IMR-90 (cell line): ENCODE results near the gene VAMP3. TPM values are rescaled to one million over a fixed set of nuclear protein-coding genes. Genes with fewer than 3 reads are reported as not detected.

Experiments used
- ATAC-seq: fragments of 200-7000 bp; cut with Tn5 transposase; 2 replicates; pipeline ENCODE4 v1.9.1; 2020; ENCODE audit warnings: low read depth, mild to moderate bottlenecking, moderate library complexity
- BruUV-seq: library from RNA; stranded (reverse); fragments of 400-500 nt; replicated peaks from 2 replicates; lab custom pipeline; 2021; lab: Mats Ljungman, UMichigan
- CTCF ChIA-PET: fragments of 300-600 bp; formaldehyde crosslinking; extraction: SDS; loops from one replicate; lab custom pipeline; 2021; ENCODE audit warnings: antibody characterized with exemption; lab: Yijun Ruan, JAX
- POLR2A ChIA-PET: fragments of 300-600 bp; sonication (Branson Sonifier 250); formaldehyde crosslinking; loops from one replicate; lab custom pipeline; 2022; ENCODE audit warnings: antibody characterized with exemption; ENCODE audit not compliant: unreplicated experiment; lab: Charles Lee
- DNase-seq: peaks from one replicate; pipeline ENCODE4 v3.0.0; 2013
- H2AFZ ChIP-seq: replicated peaks from 2 replicates; pipeline ENCODE3; 2013; ENCODE audit warnings: low read length, mild to moderate bottlenecking; ENCODE audit not compliant: poor library complexity
- H2AK5ac ChIP-seq: 2 replicates; pipeline ENCODE4 v1.6.1; 2013; ENCODE audit warnings: low read depth, low read length, inconsistent platforms
- H2AK9ac ChIP-seq: replicated peaks from 2 replicates; pipeline ENCODE3; 2013; ENCODE audit warnings: mild to moderate bottlenecking, low read depth, low read length, moderate library complexity; ENCODE audit not compliant: poor library complexity
- H2BK120ac ChIP-seq: 2 replicates; pipeline ENCODE4 v1.6.1; 2013; ENCODE audit warnings: low read depth, low read length, inconsistent platforms
- H2BK15ac ChIP-seq: 3 replicates; pipeline ENCODE4 v1.6.1; 2013; ENCODE audit warnings: low read depth, low read length, inconsistent platforms
- H2BK20ac ChIP-seq: 2 replicates; pipeline ENCODE4 v1.6.1; 2013; ENCODE audit warnings: low read depth, mild to moderate bottlenecking, inconsistent platforms, low read length, moderate library complexity
- H2BK5ac ChIP-seq: 2 replicates; pipeline ENCODE4 v1.6.1; 2013; ENCODE audit warnings: mild to moderate bottlenecking, low read depth, low read length, inconsistent platforms; ENCODE audit not compliant: poor library complexity, severe bottlenecking
- H3K14ac ChIP-seq: replicated peaks from 2 replicates; pipeline ENCODE4 v1.6.1; 2013; ENCODE audit warnings: low read depth, low read length, inconsistent platforms
- H3K18ac ChIP-seq: 2 replicates; pipeline ENCODE4 v1.6.1; 2013; ENCODE audit warnings: low read depth, low read length, control low read depth
- H3K23ac ChIP-seq: 2 replicates; pipeline ENCODE4 v1.6.1; 2013; ENCODE audit warnings: low read depth, low read length, inconsistent platforms
- H3K27ac ChIP-seq: 2 replicates; pipeline ENCODE4 v1.5.1; 2013; ENCODE audit warnings: mild to moderate bottlenecking, control low read depth, low read length; ENCODE audit not compliant: insufficient read depth
- H3K27me3 ChIP-seq: 2 replicates; pipeline ENCODE4 v1.6.1; 2013; ENCODE audit warnings: low read length; ENCODE audit not compliant: control insufficient read depth, insufficient read depth
- H3K36me3 ChIP-seq: 2 replicates; pipeline ENCODE4 v1.6.1; 2013; ENCODE audit warnings: low read length, mixed read lengths; ENCODE audit not compliant: control insufficient read depth, insufficient read depth
- H3K4ac ChIP-seq: 2 replicates; pipeline ENCODE4 v1.6.1; 2013; ENCODE audit warnings: low read depth, low read length, inconsistent platforms
- H3K4me1 ChIP-seq: 2 replicates; pipeline ENCODE4 v1.6.1; 2013; ENCODE audit warnings: low read length, mixed read lengths; ENCODE audit not compliant: control insufficient read depth, insufficient read depth
- H3K4me2 ChIP-seq: 2 replicates; pipeline ENCODE4 v1.6.1; 2013; ENCODE audit warnings: low read depth, mild to moderate bottlenecking, control low read depth, low read length, moderate library complexity
- H3K4me3 ChIP-seq: 2 replicates; pipeline ENCODE4 v1.5.1; 2013; ENCODE audit warnings: low read depth, mild to moderate bottlenecking, control low read depth, low read length, moderate library complexity; ENCODE audit not compliant: insufficient read depth
- H3K56ac ChIP-seq: 2 replicates; pipeline ENCODE4 v1.6.1; 2013; ENCODE audit warnings: low read length, inconsistent platforms; ENCODE audit not compliant: insufficient read depth; ENCODE audit errors: extremely low read depth
- H3K79me1 ChIP-seq, 2 experiments: 2 replicates each; pipeline ENCODE4 v1.6.1; 2013; ENCODE audit warnings: low read length in 2 of 2, inconsistent platforms in 1 of 2, low read depth in 1 of 2
- H3K9ac ChIP-seq: 2 replicates; pipeline ENCODE4 v1.6.1; 2013; ENCODE audit warnings: low read depth, low read length, control low read depth
- H3K9me1 ChIP-seq: 2 replicates; pipeline ENCODE4 v1.6.1; 2013; ENCODE audit warnings: low read length, inconsistent platforms; ENCODE audit not compliant: insufficient read depth
- H3K9me3 ChIP-seq: 2 replicates; pipeline ENCODE4 v1.6.1; 2013; ENCODE audit warnings: low read length; ENCODE audit not compliant: control insufficient read depth, insufficient read depth
- H4K20me1 ChIP-seq: 2 replicates; pipeline ENCODE4 v1.6.1; 2013; ENCODE audit warnings: low read length, inconsistent platforms; ENCODE audit not compliant: insufficient read depth
- H4K5ac ChIP-seq: 2 replicates; pipeline ENCODE4 v1.6.1; 2013; ENCODE audit warnings: mild to moderate bottlenecking, low read depth, low read length, control low read depth
- H4K8ac ChIP-seq, 2 experiments: 2 replicates each; pipeline ENCODE4 v1.6.1; 2013; ENCODE audit warnings: low read depth in 2 of 2, low read length in 2 of 2, control low read depth in 1 of 2, inconsistent platforms in 1 of 2
- H4K91ac ChIP-seq: 2 replicates; pipeline ENCODE4 v1.6.1; 2013; ENCODE audit warnings: low read depth, low read length, inconsistent platforms; ENCODE audit not compliant: insufficient read depth
- BHLHE40 ChIP-seq: fragments of 150-350 bp; IDR thresholded peaks from 2 replicates; pipeline ENCODE4 v1.6.1; 2016; ENCODE audit warnings: mild to moderate bottlenecking, low read depth, low read length
- MAFK ChIP-seq: IDR thresholded peaks from 2 replicates; pipeline ENCODE4 v1.6.1; 2012; ENCODE audit warnings: low read depth, low read length, improper control_type of control experiment
- MAZ ChIP-seq: IDR thresholded peaks from 2 replicates; pipeline ENCODE4 v1.6.1; 2012; ENCODE audit warnings: low read depth, mild to moderate bottlenecking, low read length, improper control_type of control experiment, moderate library complexity, borderline replicate concordance
- NFE2L2 ChIP-seq: fragments of 150-350 bp; IDR thresholded peaks from 2 replicates; pipeline ENCODE4 v1.6.1; 2016; ENCODE audit warnings: low read depth, mild to moderate bottlenecking, low read length
- RCOR1 ChIP-seq: IDR thresholded peaks from 2 replicates; pipeline ENCODE4 v1.6.1; 2012; ENCODE audit warnings: mild to moderate bottlenecking, low read length, improper control_type of control experiment; ENCODE audit not compliant: insufficient replicate concordance
- RFX5 ChIP-seq: IDR thresholded peaks from 2 replicates; pipeline ENCODE4 v1.8.0; 2012; ENCODE audit warnings: low read depth, mild to moderate bottlenecking, low read length, moderate library complexity
- WGBS, 2 experiments: methylation state at CpG; one replicate each; pipeline versions ENCODE4 v1.1.5 to v1.1.7; 2013; ENCODE audit warnings: missing lambda C conversion rate in 2 of 2; ENCODE audit not compliant: insufficient read length in 1 of 2; ENCODE audit errors: extremely low coverage in 2 of 2; 5-methylcytosine and 5-hydroxymethylcytosine counted together
- dilution Hi-C: fragments of 300-500 bp; cut with HindIII; formaldehyde crosslinking; loops from one replicate; pipeline ENCODE4 v1.14.3; 2018; ENCODE audit warnings: low sequenced_read_pairs; ENCODE audit not compliant: unreplicated experiment
- in situ Hi-C: fragments of 300-500 bp; cut with MboI; formaldehyde crosslinking; loops from 3 replicates; pipeline ENCODE4 v1.14.3; 2019; ENCODE audit warnings: low sequenced_read_pairs, inconsistent platforms, mixed read lengths
- intact Hi-C: fragments of 100-400 bp; cut with micrococcal nuclease; formaldehyde crosslinking; loops from 2 replicates; pipeline ENCODE4 v1.10.0; 2022
- polyA plus RNA-seq, 3 experiments: library from polyadenylated mRNA; depleted of rRNA; stranded (reverse); fragments of >200 nt; gene quantifications; 2 replicates each; pipeline ENCODE4 v1.2.3, GENCODE V29; 2012; ENCODE audit warnings: low replicate concordance in 1 of 3
- total RNA-seq: library from RNA; depleted of rRNA; stranded (reverse); fragments of >200 nt; gene quantifications from 2 replicates; pipeline ENCODE4 v1.2.3, GENCODE V29; 2012

VAMP3 gene
- total and polyA plus RNA-seq, 2 of the 4 experiments (the other 2 are of a cell fraction) = 99.1 to 354 TPM

DNA sequence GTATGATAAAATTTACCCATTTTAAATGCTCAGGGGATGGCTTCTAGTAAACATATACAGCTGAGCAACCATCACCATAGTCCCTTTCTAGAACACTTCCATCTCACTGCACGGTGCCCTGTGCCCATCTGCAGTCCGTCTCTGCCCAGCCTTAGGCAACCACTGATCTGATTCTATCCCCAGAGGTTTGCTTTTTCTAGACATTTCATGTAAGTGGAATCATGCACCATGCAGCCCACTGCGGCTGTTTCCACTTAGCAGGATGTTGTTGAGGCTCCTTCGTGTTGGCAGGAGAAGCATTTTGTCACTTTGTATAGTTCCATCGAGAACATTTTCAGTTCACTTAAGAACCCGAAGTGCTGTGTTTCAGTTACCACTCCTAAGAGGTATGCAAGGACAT, 27.8 kb upstream of the VAMP3 start:
- no TSS peak for BruUV-seq
- in situ Hi-C loops = no loop called here
- H3K4ac ChIP-seq = no peak overlapping the region
- no peak overlapping the region for H2AK9ac ChIP-seq
- H2BK120ac ChIP-seq = no peak overlapping the region
- no peak overlapping the region for H2AK5ac ChIP-seq
- TF ChIP-seq RCOR1 = no peak
- no peak for TF ChIP-seq MAZ
- TF ChIP-seq RFX5 = no peak
- TF ChIP-seq BHLHE40 = no peak
- TF ChIP-seq MAFK = no peak
- no peak for TF ChIP-seq NFE2L2
- ATAC-seq (no peak), DNase-seq (no peak)
- H3K4me2 ChIP-seq = no peak overlapping the region
- no peak overlapping the region for H3K14ac ChIP-seq
- H3K36me3 ChIP-seq = no peaks in the 10 kb centered on the region
- H4K20me1 ChIP-seq = no peaks in the 10 kb centered on the region
- no peak overlapping the region for H3K56ac ChIP-seq
- H4K5ac ChIP-seq = no peak overlapping the region
- H3K9me3 ChIP-seq = no peaks in the 10 kb centered on the region
- no peak overlapping the region for H2AFZ ChIP-seq
- no peaks in the 10 kb centered on the region for H3K4me1 ChIP-seq
- H2BK15ac ChIP-seq = no peak overlapping the region
- H3K9ac ChIP-seq = no peak overlapping the region
- no peak overlapping the region for H2BK20ac ChIP-seq
- H4K91ac ChIP-seq = no peak overlapping the region
- no peak overlapping the region for H3K4me3 ChIP-seq
- no peak overlapping the region for H4K8ac ChIP-seq
- 90% methylated on average over 2 of the region's 6 CpGs; no CpG with 5 or more reads in 1 of the 2 experiments for WGBS, 2 experiments
- no peak overlapping the region for H3K23ac ChIP-seq
- no peak overlapping the region for H3K27ac ChIP-seq
- H3K79me1 ChIP-seq = no peaks in the 10 kb centered on the region
- dilution Hi-C loops = no loop called here
- no peak overlapping the region for H3K18ac ChIP-seq
- ChIA-PET CTCF (interaction anchor here (0.6 to 0.8 kb wide), 2 partner anchors 9 to 177 kb away, joined by 3 read pairs; no protein-coding TSS in a partner anchor), POLR2A (no interaction called here)
- H2BK5ac ChIP-seq = no peak overlapping the region
- H3K27me3 ChIP-seq = peaks cover 5% of the 10 kb centered on the region
- intact Hi-C loops = no loop called here
- H3K9me1 ChIP-seq = no peaks in the 10 kb centered on the region
